GM12878 (cell line): Measurements from ENCODE around the gene SMKR1. TPM values are rescaled to one million over a fixed set of nuclear protein-coding genes. Genes with fewer than 3 reads are reported as not detected.

ENCODE experiments used
- ATAC-seq: fragments of 200-7000 bp; cut with Tn5 transposase; 3 replicates; pipeline ENCODE4 v1.9.1; 2020; ENCODE audit warnings: mild to moderate bottlenecking, moderate library complexity
- BruUV-seq: library from RNA; stranded (reverse); fragments of 400-500 nt; replicated peaks from 2 replicates; lab custom pipeline; 2021; lab: Mats Ljungman, UMichigan
- CTCF ChIA-PET: fragments of 300-600 bp; sonication (Branson Sonifier 250); formaldehyde crosslinking; extraction: SDS; loops from one replicate; lab custom pipeline; 2021; ENCODE audit warnings: inconsistent platforms; lab: Yijun Ruan, JAX
- POLR2A ChIA-PET: fragments of 350-600 bp; formaldehyde crosslinking; extraction: SDS; loops from one replicate; lab custom pipeline; 2021; ENCODE audit warnings: inconsistent platforms; lab: Charles Lee
- RAD21 ChIA-PET: fragments of 300-600 bp; sonication (Branson Sonifier 250); formaldehyde crosslinking; loops from one replicate; lab custom pipeline; 2023; ENCODE audit warnings: antibody characterized with exemption; ENCODE audit not compliant: unreplicated experiment; lab: Charles Lee
- SMC1A ChIA-PET: fragments of 300-600 bp; sonication (Branson Sonifier 250); formaldehyde crosslinking; loops from one replicate; lab custom pipeline; 2023; ENCODE audit not compliant: unreplicated experiment, uncharacterized antibody; lab: Charles Lee
- DNase-seq: peaks from one replicate; pipeline ENCODE4 v3.0.0-alpha.2; 2011; ENCODE audit warnings: low read depth, low spot score
- FAIRE-seq: peaks from 3 replicates; lab custom pipeline; 2011; peaks lifted over from hg19 to GRCh38; lab: Jason Lieb, UNC
- H2AFZ ChIP-seq: 2 replicates; pipeline ENCODE4 v1.6.0; 2011; ENCODE audit warnings: low read depth, low read length, control low read depth; ENCODE audit not compliant: control insufficient read depth
- H3K27ac ChIP-seq: 2 replicates; pipeline ENCODE4 v1.5.1; 2011; ENCODE audit warnings: control low read depth; ENCODE audit not compliant: control insufficient read depth, insufficient read depth
- H3K27me3 ChIP-seq, 2 experiments: replicated peaks in 1 of 2; 2 replicates each; pipeline versions ENCODE4 v1.6.0 to v1.6.1; 2011; ENCODE audit warnings: low read length in 1 of 2; ENCODE audit not compliant: control insufficient read depth in 2 of 2, insufficient read depth in 2 of 2
- H3K36me3 ChIP-seq, 2 experiments: 2 replicates each; pipeline ENCODE4 v1.5.1; 2011; ENCODE audit warnings: low read length in 1 of 2; ENCODE audit not compliant: control insufficient read depth in 2 of 2, insufficient read depth in 2 of 2
- H3K4me1 ChIP-seq: 2 replicates; pipeline ENCODE4 v1.6.1; 2011; ENCODE audit warnings: mild to moderate bottlenecking, low read length, moderate library complexity, mixed read lengths; ENCODE audit not compliant: control insufficient read depth, insufficient read depth
- H3K4me2 ChIP-seq: 2 replicates; pipeline ENCODE4 v1.6.0; 2011; ENCODE audit warnings: control low read depth; ENCODE audit not compliant: control insufficient read depth, insufficient read depth
- H3K4me3 ChIP-seq: fragments of 200-600 bp; sonication (generic); 2 replicates; pipeline ENCODE4 v1.5.1; 2016
- H3K79me2 ChIP-seq: 2 replicates; pipeline ENCODE4 v1.6.0; 2011; ENCODE audit warnings: low read length; ENCODE audit not compliant: control insufficient read depth, insufficient read depth
- H3K9ac ChIP-seq: 2 replicates; pipeline ENCODE4 v1.8.0; 2011; ENCODE audit warnings: low read length, control low read depth, mixed read lengths; ENCODE audit not compliant: control insufficient read depth, insufficient read depth
- H3K9me3 ChIP-seq: replicated peaks from 3 replicates; pipeline ENCODE4 v1.5.1; 2011; ENCODE audit warnings: mild to moderate bottlenecking, low read length; ENCODE audit not compliant: control insufficient read depth, insufficient read depth
- H4K20me1 ChIP-seq: 2 replicates; pipeline ENCODE4 v1.6.0; 2011; ENCODE audit not compliant: control insufficient read depth, insufficient read depth
- ATF2 ChIP-seq: IDR thresholded peaks from 2 replicates; pipeline ENCODE4 v1.6.1; 2012; ENCODE audit warnings: low read length, inconsistent platforms
- BCL3 ChIP-seq: IDR thresholded peaks from 2 replicates; pipeline ENCODE4 v1.6.1; 2011; ENCODE audit warnings: borderline replicate concordance, low read depth, mild to moderate bottlenecking, moderate library complexity, low read length; ENCODE audit not compliant: insufficient read depth, poor library complexity, severe bottlenecking
- IKZF1 ChIP-seq: fragments of 450-650 bp; conservative IDR thresholded peaks from 2 replicates; pipeline ENCODE4 v1.6.1; 2017; ENCODE audit warnings: antibody characterized with exemption, mild to moderate bottlenecking
- MTA3 ChIP-seq: IDR thresholded peaks from 2 replicates; pipeline ENCODE4 v1.6.1; 2012; ENCODE audit warnings: low read length, inconsistent platforms, borderline replicate concordance
- MXI1 ChIP-seq: fragments of 150-350 bp; IDR thresholded peaks from 2 replicates; pipeline ENCODE4 v1.6.1; 2011; ENCODE audit warnings: low read depth, mild to moderate bottlenecking, inconsistent platforms, low read length, improper control_type of control experiment
- MYC ChIP-seq: IDR thresholded peaks from 2 replicates; pipeline ENCODE4 v1.6.1; 2011; ENCODE audit warnings: mild to moderate bottlenecking, low read length, moderate library complexity, inconsistent platforms; ENCODE audit not compliant: insufficient read depth, insufficient replicate concordance, insufficient read length, severe bottlenecking
- NKRF ChIP-seq: fragments of 450-650 bp; conservative IDR thresholded peaks from 2 replicates; pipeline ENCODE4 v1.6.1; 2017; ENCODE audit warnings: mild to moderate bottlenecking, moderate library complexity
- PKNOX1 ChIP-seq: fragments of 450-650 bp; IDR thresholded peaks from 2 replicates; pipeline ENCODE4 v1.6.1; 2016; ENCODE audit warnings: mild to moderate bottlenecking
- RBBP5 ChIP-seq: fragments of 200-600 bp; sonication (generic); conservative IDR thresholded peaks from 2 replicates; pipeline ENCODE4 v1.6.1; 2016
- SIN3A ChIP-seq: IDR thresholded peaks from 2 replicates; pipeline ENCODE4 v1.6.1; 2012; ENCODE audit warnings: low read depth, low read length, improper control_type of control experiment
- SIX5 ChIP-seq: IDR thresholded peaks from 2 replicates; pipeline ENCODE4 v1.6.1; 2011; ENCODE audit warnings: mild to moderate bottlenecking, low read depth, low read length, moderate library complexity; ENCODE audit not compliant: severe bottlenecking
- SPI1 ChIP-seq: IDR thresholded peaks from 2 replicates; pipeline ENCODE4 v1.6.1; 2011; ENCODE audit warnings: low read depth, mild to moderate bottlenecking, low read length, moderate library complexity, borderline replicate concordance; ENCODE audit not compliant: insufficient read depth
- SUZ12 ChIP-seq: fragments of 200-600 bp; sonication (generic); IDR thresholded peaks from one replicate; pipeline ENCODE4 v1.6.1; 2018; ENCODE audit warnings: antibody characterized with exemption, mild to moderate bottlenecking; ENCODE audit not compliant: unreplicated experiment
- TARDBP ChIP-seq: IDR thresholded peaks from 2 replicates; pipeline ENCODE4 v1.6.1; 2016; ENCODE audit warnings: borderline replicate concordance
- ZBED1 ChIP-seq: IDR thresholded peaks from 2 replicates; pipeline ENCODE4 v1.6.1; 2016; ENCODE audit warnings: borderline replicate concordance
- ZNF207 ChIP-seq: fragments of 450-650 bp; IDR thresholded peaks from 2 replicates; pipeline ENCODE4 v1.6.1; 2014; ENCODE audit warnings: antibody characterized with exemption, mild to moderate bottlenecking, borderline replicate concordance
- ZNF24 ChIP-seq: fragments of 450-650 bp; IDR thresholded peaks from 2 replicates; pipeline ENCODE4 v1.6.1; 2017; ENCODE audit warnings: antibody characterized with exemption, mild to moderate bottlenecking
- ZNF622 ChIP-seq: fragments of 450-650 bp; IDR thresholded peaks from 2 replicates; pipeline ENCODE4 v1.6.1; 2017; ENCODE audit warnings: mild to moderate bottlenecking, inconsistent platforms
- WGBS: methylation state at CpG from one replicate; pipeline ENCODE4 v1.1.6; 2016; ENCODE audit warnings: low lambda C conversion rate; ENCODE audit not compliant: insufficient replicate concordance, insufficient coverage; ENCODE audit errors: missing lambda C conversion rate; 5-methylcytosine and 5-hydroxymethylcytosine counted together
- in situ Hi-C: fragments of 300-500 bp; cut with MboI; formaldehyde crosslinking; loops from 9 replicates; pipeline ENCODE4 v1.14.3; 2018; ENCODE audit warnings: mixed read lengths
- intact Hi-C: fragments of 100-400 bp; cut with micrococcal nuclease; formaldehyde crosslinking; loops from one replicate; pipeline ENCODE4 v1.14.2; 2022; ENCODE audit not compliant: unreplicated experiment
- polyA plus RNA-seq, 11 experiments: library from polyadenylated mRNA; depleted of rRNA in 4 of 11; unstranded in 6 of 11; stranded (reverse) in 5 of 11; fragments of >200 nt; fragmentation: Nextera tagmentation in 4 of 11; fragmentation: Illumina TruSeq in 1 of 11; extraction: Ambion mirVana in 4 of 11; extraction: Trizol in 1 of 11; gene quantifications; 1 replicate in 1 of 11; 2 replicates in 10 of 11; pipeline versions ENCODE4 v1.2.1 to v1.2.3, GENCODE V29; 2011 to 2016; ENCODE audit warnings: inconsistent platforms in 2 of 11, missing spikeins in 2 of 11, low read depth in 1 of 11
- total RNA-seq, 4 experiments: library from RNA; depleted of rRNA in 3 of 4; stranded (reverse); fragments of >200 nt in 3 of 4; fragmentation: Illumina TruSeq in 1 of 4; extraction: Trizol in 1 of 4; gene quantifications; 2 replicates each; pipeline versions ENCODE4 v1.2.1 to v1.2.3, GENCODE V29; 2013 to 2021

SMKR1 gene
- total and polyA plus RNA-seq, 10 of the 15 experiments (the other 5 are each of a cell fraction or from before 2014, with no cell fraction given), result 0.37 to 2.6 (median 0.83) TPM

GRCh38 chr7:129559564-129559963, 57.2 kb downstream of the SMKR1 start (continued):
- TF ChIP-seq PKNOX1 (no peak), MTA3 (no peak), MXI1 (no peak), ZBED1 (no peak), BCL3 (no peak), SPI1 (no peak), IKZF1 (no peak)

- ChIA-PET POLR2A (no interaction called here), RAD21 (no interaction called here), SMC1A (no interaction called here), CTCF (no interaction called here)
- BruUV-seq, result no TSS peak
- H2AFZ ChIP-seq, result no peak overlapping the region
- H3K27ac ChIP-seq, result no peak overlapping the region
- no peaks in the 10 kb centered on the region; a peak in 1 of 4 replicates for H3K27me3 ChIP-seq
- no peaks in the 10 kb centered on the region for H3K79me2 ChIP-seq
- in situ Hi-C loops (no loop called here), intact Hi-C loops (no loop called here)
- no peak for ATAC-seq
- no peak overlapping the region for H3K4me2 ChIP-seq
- no peaks in the 10 kb centered on the region for H3K9me3 ChIP-seq
- no peak for DNase-seq
- H4K20me1 ChIP-seq, result no peaks in the 10 kb centered on the region
- WGBS, result 26% methylated on average over 5 of the region's 5 CpGs
- no peak overlapping the region for H3K9ac ChIP-seq
- H3K4me3 ChIP-seq, result no peak overlapping the region
- H3K36me3 ChIP-seq, result no peaks in the 10 kb centered on the region
- no peak for TF ChIP-seq TARDBP
- no peak for TF ChIP-seq ZNF207
- no peak for TF ChIP-seq ZNF622
- no peak for TF ChIP-seq NKRF
- no peak for TF ChIP-seq MYC
- no peak for TF ChIP-seq ATF2
- no peak for TF ChIP-seq SIN3A
- TF ChIP-seq RBBP5, result no peak
- no peak for TF ChIP-seq SIX5
- no peak for TF ChIP-seq ZNF24
- no peak for TF ChIP-seq SUZ12
- H3K4me1 ChIP-seq, result no peaks in the 10 kb centered on the region
- FAIRE-seq, result no peak
Observed at GRCh38 chr7:129560831-129561230, 58.5 kb downstream of the SMKR1 start.
